GM15510 (cell line): ENCODE results near the gene PNMA8A.

Experiments used
- POLR2A ChIP-seq: IDR thresholded peaks from 3 replicates; pipeline ENCODE4 v1.6.1; 2011; ENCODE audit warnings: borderline replicate concordance; ENCODE audit not compliant: insufficient read length; ENCODE audit errors: extremely low read depth

The PNMA8A gene

DNA sequence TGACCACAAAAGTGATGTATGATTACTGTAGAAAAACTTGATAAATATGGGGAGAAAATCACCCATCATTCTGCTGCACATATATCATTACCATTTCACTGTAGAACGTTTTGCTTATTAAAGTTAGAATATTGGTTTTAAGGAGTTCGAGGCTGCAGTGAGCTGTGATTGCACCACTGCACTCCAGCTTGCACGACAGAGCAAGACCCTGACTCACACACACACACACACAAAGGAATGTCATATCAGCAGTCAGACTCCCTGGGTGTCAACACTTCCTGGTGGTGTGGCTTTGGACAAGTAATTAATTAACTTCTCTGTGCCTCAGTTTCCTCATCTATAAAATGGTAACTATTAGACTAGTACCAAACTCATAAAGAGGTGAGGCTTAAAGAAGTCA lies 11.3 kb upstream of the PNMA8A start:
- TF ChIP-seq POLR2A: no peak

DNA sequence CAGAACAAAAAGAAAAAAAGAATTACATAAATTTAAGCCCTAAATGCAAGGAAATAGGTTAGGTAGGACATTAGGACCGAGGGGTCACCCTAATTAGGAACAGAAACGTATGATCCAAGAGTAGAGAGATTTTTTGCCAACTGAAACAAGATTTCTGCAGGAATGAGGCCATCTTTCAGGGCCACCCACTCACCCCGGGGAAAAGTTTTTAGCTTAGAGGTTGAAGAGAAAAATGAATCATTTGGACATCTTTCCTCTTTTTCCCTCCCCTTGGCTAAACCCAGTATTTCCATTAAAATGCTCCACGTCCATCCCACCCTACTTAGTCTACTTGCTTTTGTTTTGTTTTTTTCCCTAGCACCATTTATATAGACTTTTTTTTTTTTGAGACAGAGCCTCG lies 10.6 kb upstream of the PNMA8A start:
- TF ChIP-seq POLR2A: no peak

DNA sequence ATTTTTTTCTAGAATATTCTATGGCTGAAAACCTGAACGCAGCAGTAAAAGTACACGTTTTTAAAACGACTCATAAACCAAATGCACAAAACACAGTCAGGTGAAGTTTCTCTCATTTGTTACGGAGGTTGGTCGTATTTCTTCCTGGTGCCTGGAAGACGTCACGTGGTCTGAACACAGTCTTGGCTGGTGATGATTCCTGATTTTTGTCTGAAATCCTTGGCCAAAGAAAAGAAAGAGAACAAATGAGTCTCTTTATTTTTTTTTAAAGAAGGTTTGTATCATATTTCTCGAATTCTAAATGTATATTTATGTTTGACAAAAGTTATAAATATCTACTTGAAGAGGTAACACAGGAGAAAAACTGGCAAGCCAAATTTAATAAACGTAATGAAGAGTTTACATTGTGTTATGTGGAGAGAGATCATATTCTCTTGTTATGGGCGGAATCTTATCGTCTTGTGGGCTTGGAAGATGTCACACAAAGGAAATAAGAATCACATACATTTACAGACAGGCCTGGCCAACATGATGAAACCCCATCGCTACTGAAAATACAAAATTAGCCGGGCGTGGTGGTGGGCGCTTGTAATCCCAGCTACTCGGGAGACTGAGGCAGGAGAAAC lies 10.0 kb upstream of the PNMA8A start:
- TF ChIP-seq POLR2A: no peak

DNA sequence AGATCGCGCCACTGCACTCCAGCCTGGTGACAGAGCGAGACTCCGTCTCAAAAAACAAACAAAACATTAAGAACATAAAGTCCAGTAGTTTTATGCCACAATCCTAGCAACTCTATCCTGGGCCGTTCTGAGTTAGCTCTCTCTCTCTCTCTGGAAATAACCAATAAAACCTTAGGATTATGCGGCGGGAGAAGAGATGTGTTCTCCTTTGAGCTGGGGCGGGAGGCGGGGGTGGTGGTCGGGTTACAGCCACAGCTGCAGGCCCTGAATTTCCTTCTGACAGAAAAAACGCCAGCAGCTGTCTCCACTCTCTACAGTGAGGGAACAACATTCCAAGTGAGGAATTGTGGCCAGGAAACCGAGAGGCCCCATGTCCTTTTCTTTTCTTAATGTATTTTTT lies 9.1 kb upstream of the PNMA8A start:
- no peak for TF ChIP-seq POLR2A

DNA sequence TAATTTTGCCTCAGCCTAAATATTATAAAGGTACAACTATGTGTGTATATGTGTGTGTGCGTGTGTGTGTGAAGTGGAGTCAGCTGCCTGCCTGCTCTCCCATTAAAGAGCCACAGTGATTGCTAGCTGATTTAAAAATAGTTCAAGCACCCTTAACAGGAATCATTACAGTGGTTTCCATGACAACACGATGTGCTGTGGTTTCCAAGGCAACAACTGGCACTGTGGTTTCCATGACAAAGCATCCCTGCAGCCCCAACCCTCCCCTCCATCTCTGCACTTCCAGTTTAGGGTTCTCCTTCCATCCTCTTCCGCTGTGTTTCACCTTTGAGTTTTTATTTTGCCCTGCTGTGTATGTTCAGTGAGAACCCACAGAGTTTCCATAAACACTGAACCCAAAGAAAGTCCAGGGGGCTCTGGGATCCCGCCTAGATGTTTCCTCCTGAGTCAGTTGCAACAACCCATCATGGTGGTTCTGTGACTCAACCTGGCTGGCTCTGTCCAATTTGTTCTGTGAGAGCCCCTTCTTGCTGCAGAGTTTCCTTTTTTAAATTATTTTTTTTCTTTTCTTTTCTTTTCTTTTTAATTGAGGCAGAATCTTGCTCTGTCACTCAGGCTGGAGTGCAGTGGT lies 7.1 kb upstream of the PNMA8A start:
- no peak for TF ChIP-seq POLR2A

DNA sequence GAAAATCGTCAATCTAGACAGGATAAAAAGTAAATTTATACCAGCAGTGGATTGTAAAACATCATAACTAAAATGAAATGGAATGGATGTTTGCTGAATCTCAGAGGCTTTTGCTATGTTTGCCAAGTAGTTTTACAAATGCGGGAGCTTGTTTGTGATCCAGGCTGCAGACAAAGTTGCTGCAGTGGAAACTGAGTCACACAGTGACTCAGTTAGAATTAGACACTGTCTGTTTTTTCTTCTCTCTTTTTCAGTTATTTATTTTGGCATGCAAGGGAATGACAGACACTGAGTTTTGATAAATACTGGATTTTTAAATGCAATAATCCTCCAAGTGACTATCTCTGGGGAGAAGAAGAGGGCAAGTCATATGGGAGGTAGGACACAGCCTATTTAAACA lies 4.6 kb upstream of the PNMA8A start:
- TF ChIP-seq POLR2A: no peak

DNA sequence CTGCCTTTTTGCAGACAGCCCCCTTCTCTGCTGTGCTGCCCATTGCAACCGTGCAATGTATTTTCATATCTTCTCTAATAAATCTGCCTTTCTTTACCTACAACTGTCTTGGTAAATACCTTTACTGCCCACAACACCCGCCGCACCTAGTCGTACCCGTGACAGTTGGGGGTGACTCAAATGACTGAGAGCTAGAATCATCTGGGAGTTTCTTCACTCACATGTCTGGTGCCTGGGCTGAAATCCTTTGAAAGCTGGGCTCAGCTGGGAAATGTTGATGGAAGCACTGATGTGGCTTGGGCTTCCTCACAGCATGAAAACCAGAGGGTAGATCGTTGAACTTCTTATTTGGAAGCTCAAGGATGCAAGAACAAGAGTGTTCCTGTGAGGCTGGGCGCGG lies 2.8 kb upstream of the PNMA8A start:
- no peak for TF ChIP-seq POLR2A

DNA sequence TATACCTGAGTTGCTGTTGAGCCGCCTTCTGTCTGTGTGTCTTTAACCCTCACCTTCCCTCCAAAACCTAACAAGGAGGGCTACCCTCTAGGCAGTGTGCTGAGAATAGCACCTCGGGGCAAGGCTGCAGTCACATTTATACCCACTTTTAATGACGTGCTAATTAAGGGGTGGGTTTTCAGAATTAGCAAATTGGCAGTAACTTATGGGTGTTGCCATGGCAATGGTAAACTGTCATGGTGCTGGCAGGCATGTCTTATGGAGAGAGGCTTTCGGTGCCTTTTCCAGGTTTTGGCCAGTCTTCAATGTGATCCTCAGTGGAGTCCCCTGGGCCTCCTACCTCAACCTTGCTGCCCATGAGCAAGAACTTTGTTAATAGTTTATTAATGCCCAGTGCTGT lies 1.2 kb upstream of the PNMA8A start:
- TF ChIP-seq POLR2A: no peak

DNA sequence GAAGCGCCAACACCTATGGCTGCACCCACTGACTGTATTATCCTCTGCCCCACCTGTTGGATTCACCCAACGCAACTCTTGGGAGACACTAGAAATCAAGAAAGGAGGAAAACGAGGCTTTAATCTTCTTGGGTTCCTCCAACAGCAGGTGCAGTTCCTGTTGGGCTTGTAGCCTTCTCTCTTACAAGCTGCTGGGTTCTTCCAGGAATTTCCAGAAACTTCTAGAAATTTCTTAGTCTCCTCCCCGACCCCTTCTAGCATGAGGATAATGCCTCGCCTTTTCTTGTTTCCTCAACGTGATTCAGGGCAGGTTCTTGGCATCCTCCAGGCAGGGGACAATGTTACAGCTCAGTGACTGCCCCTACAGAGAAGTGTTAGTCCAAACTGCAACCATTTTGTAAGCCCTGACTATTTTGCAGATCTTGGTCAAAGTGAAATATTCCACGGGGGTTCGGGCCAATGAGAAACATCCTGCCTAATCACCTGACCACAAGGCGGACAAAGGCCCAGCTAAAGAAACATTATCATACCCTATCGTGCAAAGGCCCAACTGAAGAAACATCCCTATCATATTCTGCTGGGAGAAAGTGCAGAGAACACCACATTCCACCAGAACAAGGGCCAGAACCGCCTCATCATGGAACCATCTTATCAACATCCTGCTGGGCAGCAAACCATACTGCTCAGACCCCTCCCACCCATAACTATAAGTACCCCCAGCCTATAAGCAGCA lies 614 bp upstream of the PNMA8A start:
- TF ChIP-seq POLR2A: no peak

DNA sequence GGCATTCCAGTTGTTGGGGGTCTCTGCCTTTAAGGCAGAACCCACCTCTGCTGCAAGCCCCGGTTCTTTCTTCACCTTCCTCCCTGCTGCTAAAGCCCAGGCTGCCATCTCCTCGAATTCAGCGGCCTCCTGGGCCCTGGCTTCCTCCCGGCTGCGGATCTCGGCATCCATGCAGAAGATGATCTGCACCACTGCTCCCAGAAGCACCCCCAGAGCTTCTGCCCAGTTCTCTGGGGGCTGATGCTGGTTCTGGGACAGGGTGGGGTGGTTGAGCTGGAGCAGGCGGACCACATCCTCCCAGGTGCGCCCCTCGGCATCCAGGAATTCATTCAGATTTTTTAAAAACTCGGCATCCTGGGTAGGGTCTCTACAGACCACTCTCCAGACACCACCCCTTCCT lies 987 bp downstream of the PNMA8A start:
- TF ChIP-seq POLR2A: no peak

DNA sequence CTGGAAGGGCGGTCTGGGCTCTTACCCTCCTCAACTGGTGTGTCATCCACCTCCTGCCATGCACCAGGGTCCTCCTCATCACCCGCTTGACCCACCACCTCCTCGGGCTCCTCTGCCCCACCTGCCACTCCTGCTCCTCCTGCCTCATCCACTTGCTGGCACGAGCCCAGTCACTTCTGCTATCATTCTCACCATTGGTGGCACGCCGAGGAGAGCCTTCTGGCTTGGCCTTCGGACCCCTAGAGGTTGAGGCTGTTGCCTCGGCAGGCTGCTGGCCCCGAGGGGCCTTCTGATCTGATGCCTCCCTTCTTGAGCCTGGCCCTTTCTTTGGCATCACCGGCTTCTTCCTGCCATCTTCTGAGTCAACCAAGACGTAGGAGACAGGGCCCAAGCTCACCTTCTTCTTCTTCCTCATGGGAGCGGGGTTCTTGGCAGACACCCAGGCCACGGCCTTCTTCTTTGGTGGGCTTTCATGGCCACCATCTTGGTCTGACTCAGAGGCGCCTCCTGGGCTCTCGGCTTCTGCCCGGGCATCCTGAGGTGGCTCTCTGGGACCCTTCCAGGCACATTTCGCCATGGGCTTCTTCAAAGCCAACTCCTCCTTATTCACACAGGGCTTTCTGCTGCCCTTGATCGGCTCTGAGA lies 1.7 kb downstream of the PNMA8A start:
- TF ChIP-seq POLR2A: no peak

DNA sequence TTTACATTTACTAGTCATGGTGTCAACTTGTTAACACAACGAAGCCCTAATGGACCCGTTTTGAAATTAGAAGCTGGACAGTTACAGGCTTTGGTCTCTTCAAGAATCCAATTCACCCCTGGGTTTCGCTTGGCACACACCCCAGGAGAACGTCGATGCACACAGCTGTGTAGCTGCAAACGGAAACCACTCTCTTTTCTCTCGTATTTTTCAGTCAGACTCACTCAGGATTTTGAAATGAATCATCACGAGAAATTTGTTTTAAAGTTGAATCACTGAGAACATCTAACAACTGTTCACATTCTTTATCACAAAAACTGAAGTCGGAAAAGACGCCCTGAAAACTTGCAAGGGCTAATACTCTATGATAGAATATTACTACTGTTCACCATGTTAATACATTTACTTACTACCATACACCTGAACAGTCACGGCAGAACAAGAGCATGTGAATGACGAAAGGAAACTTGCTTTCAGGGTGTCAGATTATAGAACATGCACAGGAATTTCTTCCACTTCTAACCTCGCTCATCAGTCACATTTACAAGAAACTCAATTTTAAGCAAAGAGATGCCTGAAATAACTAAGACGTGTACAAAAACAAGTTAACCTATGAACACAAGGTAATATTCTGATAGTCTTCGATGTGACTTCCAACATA lies 4.7 kb downstream of the PNMA8A start:
- TF ChIP-seq POLR2A: no peak

DNA sequence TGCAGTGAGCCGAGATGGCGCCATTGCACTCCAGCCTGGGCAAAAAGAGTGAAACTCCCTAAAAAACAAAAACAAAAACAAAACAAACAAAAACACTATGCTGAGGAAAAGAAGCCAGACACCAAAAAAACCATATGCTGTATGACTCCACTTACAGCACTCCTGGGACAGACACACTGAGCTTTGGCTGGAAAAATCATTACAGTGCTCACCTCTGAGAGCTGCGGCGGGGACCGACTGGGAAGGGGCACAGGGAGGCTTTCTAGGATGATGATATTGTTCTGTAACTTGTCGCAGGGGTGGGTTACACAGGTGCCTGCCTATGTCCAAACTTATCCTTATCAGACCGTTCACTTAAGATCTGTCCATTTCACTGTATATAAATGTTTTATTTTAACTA lies 7.8 kb downstream of the PNMA8A start:
- no peak for TF ChIP-seq POLR2A

DNA sequence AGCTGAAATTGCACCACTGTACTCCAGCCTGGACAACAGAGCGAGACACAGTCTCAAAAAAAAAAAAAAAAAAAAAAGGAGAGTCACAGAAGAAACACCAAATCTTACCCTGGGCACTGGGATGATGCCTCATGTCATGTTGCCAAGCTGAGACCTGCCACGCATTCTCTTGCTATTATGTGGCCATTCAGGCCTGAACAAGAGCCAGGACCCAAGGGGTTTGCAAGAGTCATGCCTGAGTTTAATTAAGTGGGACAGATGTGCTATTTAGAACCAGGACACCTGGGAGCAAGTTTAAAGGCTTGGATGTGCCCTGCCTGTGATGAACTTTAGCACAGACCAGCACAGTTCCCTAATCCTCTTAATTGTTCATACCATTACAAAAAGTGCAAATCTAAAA lies 9.8 kb downstream of the PNMA8A start:
- TF ChIP-seq POLR2A: no peak

DNA sequence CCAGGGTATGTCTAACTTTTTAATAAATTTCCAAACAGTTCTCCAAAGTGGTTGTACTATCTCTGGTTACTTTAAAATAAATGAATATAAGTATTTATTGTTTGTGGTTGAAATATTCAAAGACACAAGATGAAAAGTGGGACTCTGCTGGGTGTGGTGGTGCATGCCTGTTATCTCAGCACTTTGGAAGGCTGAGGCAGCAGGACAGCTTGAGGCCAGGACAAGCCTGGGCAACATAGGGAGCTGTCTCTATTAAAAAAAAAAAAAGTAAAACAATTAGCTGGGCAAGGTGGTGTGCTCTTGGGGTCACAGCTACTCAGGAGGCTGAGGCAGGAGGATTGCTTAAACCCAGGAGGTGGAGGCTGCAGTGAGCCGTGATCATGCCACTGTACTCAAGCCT lies 10.4 kb downstream of the PNMA8A start:
- TF ChIP-seq POLR2A: no peak
